Islet of Langerhans (tissue), 1 donor: ENCODE results near the gene ARFGEF2.
"Not testable (repeated sequence)": the region's sequence is repeated elsewhere in the genome, so short reads cannot be mapped to it uniquely, and the experiment has no call there.

ENCODE experiments used
- FAIRE-seq: peaks from one replicate; lab custom pipeline; 2011; peaks lifted over from hg19 to GRCh38; lab: Jason Lieb, UNC

Gene ARFGEF2

DNA sequence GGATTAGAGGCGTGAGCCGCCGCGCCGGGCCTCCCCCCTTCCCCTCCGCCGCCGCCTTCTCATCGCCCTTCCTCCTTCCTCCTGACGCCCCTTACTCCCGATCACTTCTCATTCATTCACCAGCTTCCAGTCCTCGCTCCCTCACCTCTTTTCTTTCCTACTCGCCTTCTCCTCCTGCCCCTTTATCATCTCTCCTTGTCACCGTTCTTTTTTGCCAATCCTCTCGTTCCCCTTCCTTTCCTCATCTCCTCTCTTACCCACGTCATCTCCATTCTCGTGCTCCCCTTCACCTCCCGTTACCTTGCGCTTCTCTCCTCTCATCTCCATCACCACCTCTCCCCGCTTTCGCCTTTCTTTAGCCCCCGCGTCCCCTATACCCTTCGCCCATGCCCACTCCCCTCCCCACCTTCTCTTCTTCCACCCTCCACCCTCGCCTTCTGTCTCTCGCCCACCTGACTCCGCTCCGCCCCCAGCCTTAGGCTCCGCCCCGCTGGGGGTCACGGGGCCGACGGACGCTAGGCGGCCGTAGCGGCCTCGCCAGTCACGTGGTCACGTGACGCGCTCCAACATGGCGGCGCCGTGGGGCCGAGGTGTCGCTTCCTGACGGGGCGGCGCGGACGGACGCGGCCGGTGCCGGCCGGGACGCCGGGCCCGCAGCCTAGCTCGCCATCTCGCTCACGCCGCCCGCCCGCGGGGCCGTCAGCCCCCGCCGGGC lies at the start of gene ARFGEF2:
ARFGEF2 (plus strand) TSS at position 544 of the 715 bp plus-strand sequence. CDS start 179 bp downstream, outside the sequence.
- no peak for FAIRE-seq

DNA sequence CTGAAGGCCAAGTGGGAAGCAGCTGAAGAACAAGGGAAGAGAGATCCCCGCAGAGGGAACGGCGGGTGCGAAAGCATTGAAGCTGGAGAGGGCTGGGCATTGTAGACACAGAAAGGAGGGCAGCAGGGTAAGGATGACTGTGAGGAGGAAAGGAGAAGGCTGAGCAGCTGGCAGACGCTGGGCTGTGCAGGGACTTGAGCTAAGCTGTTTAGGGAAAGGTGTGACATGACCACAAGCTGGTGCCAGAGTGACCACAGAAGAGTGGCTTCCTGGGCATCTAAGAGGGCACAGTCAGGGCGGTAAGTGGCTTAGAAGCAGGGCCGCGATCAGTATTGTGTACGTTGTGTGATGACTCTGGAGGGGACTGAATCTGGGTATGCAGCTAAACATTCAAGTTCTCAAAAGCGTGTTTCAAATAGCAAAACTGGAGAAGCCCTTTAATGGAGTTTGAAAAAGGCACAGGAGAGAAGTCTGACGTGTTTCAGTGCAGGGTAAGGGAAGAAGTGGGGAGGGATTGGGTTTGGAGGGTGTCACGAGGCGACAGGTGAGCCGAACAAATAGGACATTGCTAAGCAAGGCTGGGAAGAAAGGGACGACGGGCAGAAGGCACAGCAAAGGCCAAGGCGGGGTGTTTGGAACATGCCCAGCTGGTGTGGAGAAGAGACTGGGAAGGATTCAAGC lies 46.1 kb upstream of the ARFGEF2 start:
- no peak for FAIRE-seq

DNA sequence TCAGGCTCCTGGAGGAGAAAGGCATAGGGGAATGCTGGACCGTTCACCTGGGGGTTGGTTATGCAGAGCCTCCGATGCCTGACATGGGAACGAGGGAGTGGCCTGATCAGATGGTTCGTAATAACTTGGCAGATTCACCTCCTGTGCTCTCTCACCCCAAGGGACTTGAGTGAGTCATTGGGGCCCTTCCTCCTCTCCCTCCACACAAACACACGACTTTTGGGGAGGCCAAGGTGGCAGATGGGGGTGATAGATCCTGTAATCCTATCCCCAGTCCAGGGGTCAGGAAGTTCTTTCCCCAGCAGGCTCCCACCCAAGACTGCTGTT lies 45.6 kb upstream of the ARFGEF2 start:
- FAIRE-seq: no peak

DNA sequence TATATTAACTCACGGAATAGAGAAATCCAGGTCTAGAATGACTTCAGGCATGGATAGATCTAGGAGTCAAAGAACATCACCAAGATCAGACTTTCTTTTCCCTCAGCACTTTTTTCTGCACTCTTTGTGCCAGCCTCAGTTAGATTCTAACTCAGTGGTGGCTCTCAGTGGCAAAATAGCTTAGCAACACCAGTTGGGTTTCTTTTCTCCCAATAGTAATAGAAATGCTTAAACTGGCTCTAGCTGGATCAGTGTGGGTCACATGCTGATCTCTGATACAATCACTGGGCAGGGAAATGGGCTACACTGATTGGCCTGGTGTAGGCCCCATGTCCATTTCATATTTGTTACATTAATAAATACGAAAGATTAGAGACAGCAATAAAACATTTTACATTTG lies 44.2 kb upstream of the ARFGEF2 start:
- no peak for FAIRE-seq

DNA sequence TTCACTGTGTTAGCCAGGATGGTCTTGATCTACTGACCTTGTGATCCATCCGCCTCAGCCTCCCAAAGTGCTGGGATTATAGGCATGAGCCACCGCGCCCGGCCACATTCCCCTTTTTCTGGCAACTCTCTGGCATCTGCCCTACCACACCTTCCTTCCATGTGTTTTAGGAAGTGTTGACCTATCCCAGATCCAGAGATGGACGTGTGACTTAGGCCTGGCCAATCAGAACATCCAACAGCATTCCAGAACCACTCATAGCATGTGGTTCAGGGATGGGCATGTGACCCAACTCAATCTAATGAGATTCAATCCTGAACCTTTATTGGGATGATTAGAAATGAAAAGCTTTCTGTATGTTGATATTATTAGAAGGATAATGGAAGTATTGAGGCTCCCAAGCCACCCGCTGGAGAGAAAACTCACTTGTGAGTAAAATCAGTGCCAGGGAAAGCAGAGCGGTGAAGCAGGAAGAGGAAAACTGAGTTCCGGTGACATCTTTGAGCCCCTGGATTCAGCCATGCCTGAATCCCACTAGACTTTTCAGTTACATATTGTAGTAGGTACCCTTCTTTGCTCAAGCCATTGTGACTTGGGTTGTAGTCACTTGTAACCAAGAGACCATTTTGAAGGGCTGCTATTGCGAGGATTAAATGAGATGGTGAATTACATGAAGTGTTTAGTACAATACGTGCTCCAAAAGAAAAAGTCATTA lies 42.8 kb upstream of the ARFGEF2 start:
- no peak for FAIRE-seq

DNA sequence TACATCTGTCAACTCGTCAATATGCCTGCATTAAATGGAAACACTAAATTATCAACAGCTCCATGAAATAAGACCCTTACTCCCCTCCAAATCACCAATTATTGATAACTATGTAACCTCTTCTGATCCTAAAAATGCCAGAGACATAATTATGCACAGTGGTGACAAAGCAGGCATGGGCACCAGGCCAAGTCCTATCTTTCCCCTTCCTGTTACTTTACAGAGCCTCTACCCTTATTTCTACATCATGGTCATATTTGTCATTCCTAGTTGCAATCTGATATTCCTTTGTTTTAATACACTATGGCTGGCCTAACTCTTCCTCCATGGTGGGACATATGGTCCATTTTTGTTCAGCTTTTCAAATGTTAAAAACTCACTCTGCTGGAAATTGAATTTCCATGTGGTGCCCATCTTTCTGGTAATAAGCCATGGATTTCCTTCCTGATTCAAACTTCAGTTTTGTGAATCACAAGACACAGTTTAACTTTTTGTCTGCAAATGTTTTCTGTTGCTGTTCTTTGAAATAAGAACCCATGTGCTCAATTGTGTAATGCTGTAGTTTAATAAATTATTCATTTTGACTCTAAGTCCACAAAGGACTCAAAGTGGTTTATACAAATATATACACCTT lies 41.8 kb upstream of the ARFGEF2 start:
- FAIRE-seq: no peak

DNA sequence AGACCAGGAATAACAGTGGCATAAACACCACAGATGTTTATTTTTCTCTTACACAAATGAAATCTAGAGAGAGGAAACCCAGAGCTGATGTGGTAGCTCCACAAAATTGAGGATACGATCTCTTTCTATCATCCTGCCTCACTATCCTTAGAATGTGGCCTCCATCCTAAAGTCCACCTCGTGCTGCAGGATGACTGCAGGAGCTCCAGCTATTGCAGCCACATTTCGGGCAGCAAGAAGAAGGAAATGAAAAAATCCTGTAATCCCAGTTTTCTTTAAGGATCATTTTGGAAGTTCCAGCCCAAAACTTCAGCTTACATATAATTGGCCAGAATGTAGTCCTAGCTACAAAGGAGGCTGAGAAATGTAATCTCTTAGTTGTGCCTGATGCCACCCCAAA lies 41.2 kb upstream of the ARFGEF2 start:
- FAIRE-seq: no peak

DNA sequence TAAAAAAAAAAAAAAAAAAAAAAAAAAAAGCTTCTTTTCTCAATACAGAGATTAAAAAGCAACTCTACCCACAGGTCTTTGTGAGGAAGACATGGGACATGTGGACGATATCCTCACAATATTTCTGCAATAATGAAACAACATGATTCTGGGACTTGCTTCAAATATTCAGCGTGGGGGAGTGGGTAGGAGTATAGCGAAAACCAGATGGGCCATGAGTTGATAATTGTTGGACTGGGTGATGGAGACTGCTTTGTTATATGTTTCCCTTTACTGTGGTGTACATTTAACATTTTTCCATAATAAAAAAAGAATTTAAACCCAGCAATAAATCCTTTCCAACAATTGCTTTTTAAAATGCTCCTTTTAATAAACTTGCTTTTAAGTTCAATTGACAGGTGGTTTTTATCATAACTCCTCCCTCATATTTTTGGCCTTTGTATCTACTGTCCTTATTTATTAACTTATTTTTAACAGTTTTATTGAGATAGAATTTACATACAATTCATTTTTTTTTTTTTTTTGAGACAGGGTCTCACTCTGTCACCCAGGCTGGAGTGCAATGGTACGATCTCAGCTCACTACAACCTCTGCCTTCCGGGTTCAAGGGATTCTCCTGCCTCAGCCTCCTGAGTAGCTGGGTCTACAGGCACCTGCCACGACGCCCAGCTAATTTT lies 40.4 kb upstream of the ARFGEF2 start:
- FAIRE-seq: no peak

DNA sequence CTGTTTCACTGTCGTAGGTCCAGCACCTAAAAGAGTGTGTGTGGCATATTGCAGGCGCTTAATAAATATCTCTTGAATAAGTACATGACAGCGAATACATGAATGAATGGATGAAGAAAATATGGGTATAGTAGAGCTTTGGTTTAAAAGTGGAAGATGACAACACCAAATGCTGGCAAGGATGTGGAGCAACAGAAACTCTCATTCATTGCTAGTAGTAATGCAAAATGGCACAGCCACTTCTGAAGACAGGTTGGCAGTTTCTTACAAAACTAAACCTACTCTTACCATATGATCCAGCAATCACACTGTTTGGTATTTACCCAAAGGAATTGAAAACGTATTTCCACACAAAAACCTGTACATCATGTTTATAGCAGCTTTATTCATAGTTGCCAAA lies 36.3 kb upstream of the ARFGEF2 start:
- FAIRE-seq: no peak

DNA sequence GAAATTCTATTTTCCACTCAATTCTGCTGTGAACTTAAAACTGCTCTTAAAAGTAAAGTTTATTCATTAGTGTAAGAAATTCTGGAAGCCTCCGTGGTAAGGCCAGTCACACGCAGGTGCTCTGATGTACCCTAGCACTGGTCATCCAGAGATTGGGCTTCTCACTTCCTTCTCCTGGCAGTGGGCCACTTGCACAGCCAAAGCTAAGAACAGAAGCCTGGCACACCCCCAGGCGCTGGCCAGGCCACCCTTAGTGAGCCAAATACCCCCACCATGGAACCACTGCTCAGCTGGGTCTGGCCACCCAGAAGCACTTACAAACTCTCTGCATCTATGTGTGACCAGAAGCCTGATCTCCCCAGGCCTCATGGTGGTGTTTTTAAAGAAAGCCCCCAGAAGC lies 35.3 kb upstream of the ARFGEF2 start:
- no peak for FAIRE-seq

DNA sequence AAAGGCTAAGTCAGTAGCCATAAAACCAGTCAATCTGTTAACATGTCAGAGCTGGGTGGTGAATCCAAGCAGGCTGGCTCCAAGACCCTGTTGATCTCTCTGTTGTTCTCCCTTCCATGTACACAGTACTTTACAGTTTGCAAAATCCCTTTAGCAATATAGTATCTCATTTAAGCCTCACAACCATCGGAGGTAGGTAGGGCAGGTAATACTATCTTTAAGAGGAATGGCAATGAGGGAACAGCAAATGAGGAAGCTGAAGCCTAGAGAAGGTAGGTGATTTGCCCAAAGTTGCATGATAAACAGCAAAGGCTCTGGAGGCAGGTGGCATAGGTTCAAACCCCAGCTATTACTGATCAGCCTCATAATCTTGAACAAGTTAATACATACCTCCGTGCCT lies 34.7 kb upstream of the ARFGEF2 start:
- FAIRE-seq: no peak

DNA sequence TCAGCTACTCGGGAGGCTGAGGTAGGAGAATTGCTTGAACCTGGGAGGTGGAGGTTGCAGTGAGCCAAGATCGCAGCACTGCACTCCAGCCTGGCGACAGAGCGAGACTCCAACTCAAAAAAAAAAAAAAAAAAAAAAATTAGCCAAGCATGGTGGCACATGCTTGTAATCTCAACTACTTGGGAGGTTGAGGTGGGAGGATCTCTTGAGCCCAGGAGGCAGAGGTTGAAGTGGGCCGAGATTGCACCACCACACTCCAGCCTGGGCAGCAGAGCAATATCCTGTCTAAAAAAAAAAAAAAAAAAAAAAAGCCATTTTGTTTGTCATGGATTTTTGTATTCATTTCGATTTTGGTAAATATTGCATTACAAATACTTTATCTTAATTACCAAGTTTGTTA lies 33.0 kb upstream of the ARFGEF2 start:
- not testable (repeated sequence) for FAIRE-seq

DNA sequence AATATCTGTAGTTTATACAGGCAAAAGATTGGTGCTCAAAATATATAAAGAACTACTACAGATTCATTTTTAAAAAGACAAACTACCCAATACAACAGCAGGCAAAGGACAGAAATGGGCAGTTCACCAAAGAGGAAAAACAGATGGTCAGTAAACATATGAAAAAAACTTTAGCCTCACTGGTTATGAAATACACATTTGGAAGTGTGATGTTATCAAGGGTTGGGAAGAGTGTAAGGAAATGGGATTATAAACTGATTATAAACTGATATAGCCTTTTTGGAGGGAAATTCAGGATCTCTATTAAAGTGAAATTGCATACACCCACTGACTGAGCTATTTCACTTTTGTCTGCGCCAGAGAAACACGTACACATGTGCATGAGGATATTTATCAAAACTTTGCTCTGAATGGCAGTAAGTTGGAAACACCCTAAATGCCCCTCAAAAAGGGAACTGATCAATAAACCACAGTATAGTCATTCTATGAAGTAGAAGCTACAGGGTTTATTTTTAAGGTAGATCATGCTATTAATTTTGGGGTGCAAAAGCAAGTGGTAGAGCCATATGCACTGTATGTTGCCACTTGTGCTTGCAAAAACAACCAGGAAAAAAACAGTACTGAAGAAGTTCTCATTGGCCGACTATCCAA lies 32.2 kb upstream of the ARFGEF2 start:
- no peak for FAIRE-seq

DNA sequence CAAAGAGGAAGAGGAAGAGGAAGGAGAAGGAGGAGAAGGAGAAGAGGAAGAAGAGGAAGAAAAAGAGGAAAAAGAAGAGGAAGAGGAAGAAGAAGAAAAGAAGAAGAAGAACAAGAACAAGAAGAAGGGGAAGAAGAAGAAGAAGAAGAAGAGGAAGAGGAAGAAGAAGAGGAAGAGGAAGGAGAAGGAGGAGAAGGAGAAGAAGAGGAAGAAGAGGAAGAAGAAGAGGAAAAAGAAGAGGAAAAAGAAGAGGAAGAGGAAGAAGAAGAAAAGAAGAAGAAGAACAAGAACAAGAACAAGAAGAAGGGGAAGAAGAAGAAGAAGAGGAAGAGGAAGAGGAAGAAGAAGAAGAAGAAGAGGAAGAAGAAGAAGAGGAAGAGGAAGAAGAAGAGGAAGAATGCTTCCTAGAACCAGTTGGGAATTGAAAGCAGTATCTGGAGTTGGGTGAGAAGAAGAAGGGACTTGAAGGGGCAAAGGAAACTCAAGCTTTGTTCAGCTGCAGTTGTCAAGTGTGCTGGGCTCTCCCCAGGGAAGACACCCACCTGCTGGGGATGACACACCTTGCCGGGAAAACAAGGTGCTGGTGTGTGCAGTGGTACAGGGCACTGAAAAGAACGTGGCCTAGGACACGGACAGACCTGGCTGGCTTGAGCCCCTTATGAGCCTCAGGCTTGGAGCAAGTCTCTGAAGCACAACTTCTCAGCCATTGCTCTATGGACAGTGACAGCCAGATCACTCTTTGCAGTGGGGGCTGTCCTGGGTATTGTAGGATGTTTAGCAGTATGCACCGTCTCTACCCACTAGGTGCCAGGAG lies 30.1 kb upstream of the ARFGEF2 start:
- FAIRE-seq: no peak

DNA sequence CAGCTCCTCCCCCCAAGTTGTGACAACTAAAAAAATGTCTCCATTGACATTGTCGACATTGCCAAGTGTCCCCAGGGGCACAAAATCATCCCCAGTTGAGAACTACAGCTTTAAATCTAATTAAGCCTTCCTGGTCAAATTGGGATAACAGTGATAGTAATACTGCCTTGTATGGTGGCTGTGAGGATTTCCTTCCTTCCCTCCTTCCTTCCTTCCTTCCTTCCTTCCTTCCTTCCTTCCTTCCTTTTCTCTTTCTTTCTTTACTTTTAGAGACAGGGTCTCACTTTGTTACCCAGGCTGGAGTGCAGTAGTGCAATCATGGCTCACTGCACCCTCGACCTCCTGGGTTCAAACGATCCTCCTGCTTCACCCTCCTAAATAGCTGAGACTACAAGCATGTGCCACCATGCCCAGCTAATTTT lies 29.5 kb upstream of the ARFGEF2 start:
- no peak for FAIRE-seq

DNA sequence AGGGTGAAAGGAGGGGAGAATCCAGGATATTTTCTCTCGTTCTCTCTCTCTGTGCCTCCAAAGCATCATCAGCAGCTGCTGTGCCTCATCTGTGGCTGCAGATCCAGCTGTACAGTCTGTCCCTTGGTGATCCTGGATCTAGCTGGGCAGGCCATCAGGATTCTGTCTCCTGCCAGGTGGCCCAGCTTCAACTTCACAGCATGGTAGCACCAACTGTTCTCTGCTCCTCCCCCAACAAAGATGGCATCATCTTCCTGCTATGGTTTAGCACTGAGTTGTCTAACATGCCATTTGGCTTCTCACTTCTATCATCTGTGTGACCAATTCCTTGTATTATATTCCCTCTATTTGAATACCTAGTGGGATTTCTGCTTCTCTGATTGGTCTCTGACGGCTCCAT lies 28.6 kb upstream of the ARFGEF2 start:
- FAIRE-seq: no peak

DNA sequence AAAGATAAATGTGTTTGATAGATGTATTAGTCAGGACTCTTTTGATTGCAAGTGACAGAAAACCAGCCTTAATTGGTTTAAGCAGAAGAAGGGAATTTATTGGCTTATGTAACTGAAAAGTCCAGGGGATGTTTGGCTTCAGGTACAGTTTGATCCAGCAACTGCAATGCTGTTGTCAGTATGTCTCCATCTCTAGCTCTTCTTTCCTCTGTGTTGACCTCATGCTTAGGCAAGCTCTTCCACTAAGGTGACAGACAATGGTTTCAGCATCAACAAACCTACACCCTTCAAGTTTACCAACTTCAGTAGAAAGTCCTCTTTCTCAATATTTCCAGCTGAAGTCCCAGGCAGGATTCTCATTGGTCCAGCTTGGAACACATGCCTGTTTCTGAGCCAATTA lies 28.1 kb upstream of the ARFGEF2 start:
- FAIRE-seq: no peak

DNA sequence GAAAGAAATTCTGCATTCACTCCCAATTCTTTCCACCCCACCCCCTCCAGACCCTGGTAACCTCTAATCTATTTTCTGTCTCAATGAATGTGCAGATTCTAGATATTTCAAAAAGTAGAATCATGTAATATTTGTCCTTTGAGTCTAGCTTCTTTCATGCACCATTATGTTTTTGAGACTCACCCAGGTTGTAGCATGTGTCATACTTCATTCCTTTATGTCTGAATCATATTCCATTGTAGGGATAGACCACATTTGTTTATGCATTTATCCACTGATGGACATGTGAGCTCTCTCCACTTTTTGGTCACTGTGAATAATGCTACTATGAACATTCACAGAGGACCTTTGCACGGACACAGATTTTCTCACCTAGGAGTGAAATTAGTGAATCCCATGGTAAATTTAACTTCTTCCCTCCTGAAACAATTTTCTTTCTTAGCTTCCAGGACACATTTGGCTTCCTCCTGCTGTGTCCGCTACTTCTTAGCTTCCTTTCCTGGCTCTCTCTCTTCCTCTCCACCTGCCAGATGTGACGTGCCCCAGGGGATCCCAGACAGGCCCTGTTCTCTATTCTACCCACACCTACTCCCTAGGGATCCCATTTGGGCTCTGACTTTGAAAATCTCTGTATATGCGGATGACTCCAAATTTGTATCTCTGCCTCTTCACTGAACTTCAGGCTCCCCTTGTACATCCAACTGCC lies 24.1 kb upstream of the ARFGEF2 start:
- FAIRE-seq: no peak

DNA sequence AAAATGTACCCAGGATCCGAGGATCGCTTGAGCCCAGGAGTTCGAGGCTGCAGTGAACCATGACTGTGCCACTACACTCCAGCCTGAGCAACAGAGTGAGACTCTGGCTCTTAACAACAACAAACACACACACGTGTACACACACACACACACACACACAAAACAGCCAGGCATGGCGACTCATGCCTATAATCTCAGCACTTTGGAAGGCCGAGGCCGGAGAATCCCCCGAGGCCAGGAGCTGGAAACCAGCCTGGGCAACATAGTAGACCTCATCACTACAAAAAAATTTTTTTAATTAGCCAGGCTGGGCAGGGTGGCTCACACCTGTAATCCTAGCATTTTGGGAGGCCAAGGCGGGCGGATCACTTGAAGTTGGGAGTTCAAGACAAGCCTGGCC lies 23.3 kb upstream of the ARFGEF2 start:
- no peak for FAIRE-seq

DNA sequence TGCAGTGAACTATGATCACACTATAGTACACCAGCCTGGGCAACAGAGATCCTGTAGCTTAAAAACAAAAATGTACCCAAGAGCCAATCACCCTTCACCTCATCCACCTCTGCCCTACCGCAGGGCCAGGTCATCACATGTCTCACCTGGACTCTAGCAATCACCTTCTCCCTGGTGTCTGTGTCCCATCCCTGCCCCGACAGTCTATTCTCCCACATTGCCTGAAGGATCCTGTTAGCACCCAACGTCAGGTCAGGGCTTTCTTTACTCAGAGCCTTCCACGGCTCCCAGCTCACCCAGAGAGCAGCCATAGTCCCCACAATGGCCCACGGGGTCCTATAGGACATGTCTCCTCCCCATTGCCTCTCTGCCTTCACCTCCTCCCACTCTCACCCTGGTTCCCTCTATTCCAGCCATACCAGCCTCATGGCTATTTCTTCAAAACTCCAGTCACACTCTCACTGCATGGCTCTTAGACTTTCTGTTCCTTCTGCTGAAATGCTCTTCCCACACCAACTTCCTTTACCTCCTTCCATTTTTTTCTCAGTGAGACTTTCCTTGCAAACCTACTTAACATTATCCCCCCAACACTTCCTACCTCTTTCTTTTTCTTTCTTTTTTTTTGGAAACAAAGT lies 22.5 kb upstream of the ARFGEF2 start:
- FAIRE-seq: no peak
